Rectal smooth muscle tissue (tissue), 1 donor: ENCODE results near the gene KIF18B.
"Not testable (repeated sequence)": the region's sequence is repeated elsewhere in the genome, so short reads cannot be mapped to it uniquely, and the experiment has no call there.

ENCODE experiments used
- H3K27ac ChIP-seq: one replicate; pipeline ENCODE4 v1.7.0; 2013; ENCODE audit warnings: low read depth, low read length, inconsistent platforms
- H3K27me3 ChIP-seq: one replicate; pipeline ENCODE4 v1.7.0; 2013; ENCODE audit warnings: low read length; ENCODE audit not compliant: control insufficient read depth, insufficient read depth
- H3K36me3 ChIP-seq: one replicate; pipeline ENCODE4 v1.7.0; 2013; ENCODE audit warnings: low read length; ENCODE audit not compliant: control insufficient read depth, insufficient read depth
- H3K4me1 ChIP-seq: one replicate; pipeline ENCODE4 v1.7.0; 2013; ENCODE audit warnings: low read length; ENCODE audit not compliant: control insufficient read depth, insufficient read depth
- H3K4me3 ChIP-seq: one replicate; pipeline ENCODE4 v1.7.0; 2013; ENCODE audit warnings: low read length
- H3K9ac ChIP-seq: one replicate; pipeline ENCODE4 v1.7.0; 2013; ENCODE audit warnings: low read length

KIF18B gene

GRCh38 chr17:44966348-44967025 is 18.9 kb upstream of the KIF18B start:
- Histone ChIP-seq H3K4me3 (no peak overlapping the region), H3K27ac (no peak overlapping the region), H3K36me3 (no peaks in the 10 kb centered on the region), H3K9ac (no peak overlapping the region), H3K4me1 (peaks cover 7% of the 10 kb centered on the region), H3K27me3 (peaks cover 24% of the 10 kb centered on the region)

- H3K9ac ChIP-seq = no peak overlapping the region
- peaks cover 29% of the 10 kb centered on the region for H3K27me3 ChIP-seq
- H3K27ac ChIP-seq = no peak overlapping the region
- H3K4me1 ChIP-seq = peaks cover 7% of the 10 kb centered on the region
- H3K36me3 ChIP-seq = no peaks in the 10 kb centered on the region
- H3K4me3 ChIP-seq = no peak overlapping the region
Observed at GRCh38 chr17:44965481-44966234, 18.1 kb upstream of the KIF18B start.

- H3K4me3 ChIP-seq = no peak overlapping the region
- H3K9ac ChIP-seq = no peak overlapping the region
- no peaks in the 10 kb centered on the region for H3K4me1 ChIP-seq
- H3K36me3 ChIP-seq = no peaks in the 10 kb centered on the region
- H3K27me3 ChIP-seq = peaks cover 26% of the 10 kb centered on the region
- no peak overlapping the region for H3K27ac ChIP-seq
Observed at GRCh38 chr17:44961921-44962350, 14.4 kb upstream of the KIF18B start.

- H3K27me3 ChIP-seq = peaks cover 16% of the 10 kb centered on the region
- H3K4me3 ChIP-seq = no peak overlapping the region
- no peaks in the 10 kb centered on the region for H3K36me3 ChIP-seq
- no peaks in the 10 kb centered on the region for H3K4me1 ChIP-seq
- H3K27ac ChIP-seq = no peak overlapping the region
- no peak overlapping the region for H3K9ac ChIP-seq
Observed at GRCh38 chr17:44960691-44961090, 13.1 kb upstream of the KIF18B start.

- Histone ChIP-seq H3K27ac (no peak overlapping the region), H3K4me3 (peak overlapping the region; percentile 32), H3K27me3 (peaks cover 13% of the 10 kb centered on the region), H3K4me1 (no peaks in the 10 kb centered on the region), H3K36me3 (no peaks in the 10 kb centered on the region), H3K9ac (no peak overlapping the region)
Observed at GRCh38 chr17:44959821-44960531, 12.4 kb upstream of the KIF18B start.

GRCh38 chr17:44956998-44957981 is 9.7 kb upstream of the KIF18B start:
- no peak overlapping the region for H3K27ac ChIP-seq
- no peaks in the 10 kb centered on the region for H3K36me3 ChIP-seq
- H3K9ac ChIP-seq = no peak overlapping the region
- H3K27me3 ChIP-seq = peaks cover 7% of the 10 kb centered on the region
- H3K4me1 ChIP-seq = no peaks in the 10 kb centered on the region
- no peak overlapping the region for H3K4me3 ChIP-seq

DNA sequence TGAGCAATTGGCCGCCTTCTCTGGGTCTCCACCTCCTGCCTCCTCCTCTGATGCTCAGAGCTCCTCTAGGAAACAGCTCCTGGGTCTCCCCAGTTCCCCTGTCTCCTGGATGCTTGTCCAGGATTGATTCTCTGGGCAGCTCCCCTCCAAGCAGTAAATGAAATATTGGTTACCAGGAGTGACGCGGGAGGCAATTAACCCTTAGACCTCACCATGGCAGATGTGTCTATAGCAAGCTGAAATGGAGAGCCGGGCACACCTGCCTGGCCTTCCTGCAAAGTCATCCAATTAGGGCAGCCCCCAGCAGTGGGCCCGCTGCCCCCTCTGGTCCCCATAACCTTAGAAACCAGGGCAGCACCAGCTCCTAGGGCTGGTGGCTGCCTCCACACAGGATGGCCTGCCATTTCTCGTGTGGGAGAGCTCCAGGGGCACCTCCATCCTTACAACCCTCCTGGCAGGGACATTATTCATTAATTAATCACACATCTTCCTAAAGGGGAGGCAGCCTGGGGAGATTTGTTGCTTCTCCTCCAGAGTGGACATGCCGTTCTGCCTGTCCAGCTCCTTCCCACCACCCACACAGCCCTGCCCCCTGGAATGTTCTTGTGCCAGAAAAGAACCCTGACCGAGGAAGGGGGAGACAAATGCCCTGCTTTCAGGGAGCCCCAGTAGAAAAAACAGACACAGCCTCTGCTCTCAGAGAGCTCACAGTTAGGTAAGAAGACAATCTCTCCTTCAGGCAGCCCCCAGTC is 8.3 kb upstream of the KIF18B start:
- Histone ChIP-seq H3K4me3 (no peak overlapping the region), H3K36me3 (no peaks in the 10 kb centered on the region), H3K27ac (no peak overlapping the region), H3K27me3 (peaks cover 5% of the 10 kb centered on the region), H3K4me1 (no peaks in the 10 kb centered on the region), H3K9ac (no peak overlapping the region)

GRCh38 chr17:44952946-44953475 is 5.4 kb upstream of the KIF18B start:
- Histone ChIP-seq H3K4me1 (no peaks in the 10 kb centered on the region), H3K4me3 (no peak overlapping the region), H3K9ac (no peak overlapping the region), H3K27ac (no peak overlapping the region), H3K27me3 (no peaks in the 10 kb centered on the region), H3K36me3 (no peaks in the 10 kb centered on the region)

GRCh38 chr17:44948315-44948795 is 782 bp upstream of the KIF18B start:
- H3K4me3 ChIP-seq = peak overlapping the region; percentile 61
- no peak overlapping the region for H3K9ac ChIP-seq
- H3K4me1 ChIP-seq = peaks cover 3% of the 10 kb centered on the region
- H3K27ac ChIP-seq = no peak overlapping the region
- H3K36me3 ChIP-seq = no peaks in the 10 kb centered on the region
- H3K27me3 ChIP-seq = no peaks in the 10 kb centered on the region

DNA sequence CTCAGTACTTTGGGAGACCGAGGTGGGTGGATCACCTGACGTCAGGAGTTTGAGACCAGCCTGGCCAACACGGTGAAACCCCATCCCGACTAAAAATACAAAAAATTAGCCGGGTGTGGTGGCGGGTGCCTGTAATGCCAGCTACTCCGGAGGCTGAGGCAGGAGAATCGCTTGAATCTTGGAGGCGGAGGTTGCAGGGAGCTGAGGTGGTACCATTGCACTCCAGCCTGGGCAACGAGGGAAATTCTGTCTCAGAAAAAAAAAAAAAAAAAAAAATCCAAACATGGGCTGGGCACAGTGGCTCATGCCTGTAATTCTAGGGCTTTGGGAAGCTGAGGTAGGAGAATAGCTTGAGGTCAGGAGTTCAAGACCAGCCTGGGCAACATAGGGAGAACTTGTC is 1.9 kb downstream of the KIF18B start:
- H3K9ac ChIP-seq, H3K4me1 ChIP-seq, H3K36me3 ChIP-seq, H3K4me3 ChIP-seq, H3K27me3 ChIP-seq, H3K27ac ChIP-seq: not testable (repeated sequence)

GRCh38 chr17:44942456-44942855 is 5.1 kb downstream of the KIF18B start:
- H3K4me3 ChIP-seq = no peak overlapping the region
- H3K27me3 ChIP-seq = no peaks in the 10 kb centered on the region
- H3K27ac ChIP-seq = no peak overlapping the region
- no peaks in the 10 kb centered on the region for H3K36me3 ChIP-seq
- H3K9ac ChIP-seq = no peak overlapping the region
- peaks cover 3% of the 10 kb centered on the region for H3K4me1 ChIP-seq
